Tibial nerve (tissue), 4 donors: ENCODE data around the gene PTPN14.

Experiments used
- CTCF ChIP-seq, 5 experiments: fragments of 200-600 bp in 3 of 5; fragments of 450-650 bp in 2 of 5; sonication (generic) in 3 of 5; IDR thresholded peaks; one replicate each; pipeline ENCODE4 v1.5.1; 2016 to 2019; ENCODE audit warnings: antibody characterized with exemption in 5 of 5, mild to moderate bottlenecking in 3 of 5, moderate library complexity in 2 of 5
- EP300 ChIP-seq, 2 donors: sonication (generic); formaldehyde crosslinking; IDR thresholded peaks; one replicate each; pipeline ENCODE4 v1.6.1; 2017; ENCODE audit warnings: antibody characterized with exemption in 2 of 2, mild to moderate bottlenecking in 1 of 2

DNA sequence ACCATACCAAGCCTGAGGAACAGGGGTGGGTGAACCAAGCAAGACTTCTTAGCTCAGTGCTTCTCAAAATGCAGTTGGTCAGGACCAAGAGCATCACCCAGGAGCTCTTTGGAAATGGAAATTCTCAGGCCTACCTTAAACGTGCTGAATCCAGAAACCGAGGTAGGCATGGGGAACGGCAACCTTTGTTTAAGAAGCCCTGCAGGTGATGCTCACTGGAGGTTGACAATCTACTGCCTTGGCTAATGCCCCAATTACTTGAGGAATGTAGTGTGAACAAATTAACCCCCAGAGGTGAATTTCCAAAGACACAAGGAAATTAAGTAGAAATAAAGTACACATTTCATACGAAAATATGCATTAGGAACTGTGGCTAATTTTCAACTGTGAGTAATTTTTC lies 5.3 kb downstream of the PTPN14 start:
- no peak for TF ChIP-seq CTCF (IDR thresholded peaks at IDR 0.05)
- no peak for TF ChIP-seq EP300 (IDR thresholded peaks at IDR 0.05)
